LoVo (cell line): ENCODE results near the gene CTNNA3.

Experiments used
- DNase-seq: peaks from one replicate; pipeline ENCODE4 v3.0.0-alpha.2; 2016; ENCODE audit warnings: low spot score

Gene CTNNA3

GRCh38 chr10:66860376-66860945 is 835.5 kb downstream of the CTNNA3 start:
- DNase-seq = no peak

GRCh38 chr10:66852811-66853210 is 843.2 kb downstream of the CTNNA3 start:
- no peak for DNase-seq

GRCh38 chr10:66848856-66849255 is 847.1 kb downstream of the CTNNA3 start:
- no peak for DNase-seq

DNA sequence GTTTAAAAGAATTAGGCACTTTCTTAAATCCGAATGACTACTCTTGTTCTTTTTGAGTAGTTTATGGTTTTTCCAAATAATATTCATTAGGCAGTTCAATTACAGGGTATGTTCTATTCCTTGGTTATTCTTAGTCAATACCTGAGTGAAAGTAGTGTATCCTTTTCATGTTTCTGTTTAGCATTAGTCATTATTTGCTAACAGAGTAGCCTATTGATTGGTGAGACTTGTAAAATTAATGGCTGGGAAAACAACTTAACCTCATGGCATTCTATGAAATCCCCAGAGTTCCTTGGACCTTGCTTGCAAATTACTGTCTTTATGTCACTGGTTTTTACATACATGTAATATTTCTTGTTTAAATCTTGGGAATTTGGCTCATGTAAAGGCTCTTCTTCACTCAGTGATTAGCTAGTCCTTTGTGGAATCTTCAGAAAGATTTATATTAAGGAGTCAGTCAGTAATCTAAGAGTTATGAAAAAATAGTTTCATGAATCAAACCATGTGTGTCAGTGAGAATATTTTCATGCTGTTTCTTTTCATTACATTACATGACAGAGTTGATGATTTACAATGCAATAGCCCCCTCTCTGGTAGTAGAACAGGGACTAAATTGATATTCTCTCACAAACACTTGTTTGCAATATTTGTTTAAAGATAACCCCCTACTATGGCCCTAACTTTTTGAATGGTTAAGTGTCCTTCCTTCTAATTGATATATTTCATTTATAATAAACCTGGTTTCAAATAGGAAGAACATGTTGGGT is 851.6 kb downstream of the CTNNA3 start:
- DNase-seq = no peak

- DNase-seq = no peak
These were observed 852.6 kb downstream of the CTNNA3 start for GRCh38 chr10:66843396-66843795.

- no peak for DNase-seq
These were observed 853.1 kb downstream of the CTNNA3 start for GRCh38 chr10:66842867-66843266.

GRCh38 chr10:66842371-66842770 is 853.6 kb downstream of the CTNNA3 start:
- DNase-seq = no peak

GRCh38 chr10:66838656-66839055 is 857.3 kb downstream of the CTNNA3 start:
- no peak for DNase-seq

DNA sequence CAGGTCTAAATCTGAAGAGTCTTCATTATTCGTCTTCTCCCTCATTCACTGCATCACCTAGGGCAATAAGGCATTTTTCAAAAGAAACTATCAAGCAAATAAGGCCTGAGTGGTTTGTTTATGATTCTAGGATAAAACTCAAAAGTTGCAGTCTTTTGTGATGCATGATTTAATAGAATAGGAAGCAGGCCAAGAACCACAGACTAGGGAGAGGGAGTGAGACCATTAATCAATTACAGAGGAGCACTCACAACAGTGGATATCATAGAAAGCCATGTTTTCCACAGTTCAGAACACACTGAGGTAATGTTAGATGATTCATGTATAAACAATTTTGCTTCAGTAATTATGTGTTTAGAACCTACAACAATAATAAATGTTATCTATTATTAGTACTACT is 858.0 kb downstream of the CTNNA3 start:
- no peak for DNase-seq

GRCh38 chr10:66837335-66837734 is 858.7 kb downstream of the CTNNA3 start:
- DNase-seq = no peak

- DNase-seq = no peak
These were observed 859.2 kb downstream of the CTNNA3 start for GRCh38 chr10:66836771-66837170.

- DNase-seq = no peak
These were observed 859.9 kb downstream of the CTNNA3 start for GRCh38 chr10:66836057-66836456.

GRCh38 chr10:66835400-66835799 is 860.6 kb downstream of the CTNNA3 start:
- DNase-seq = no peak

DNA sequence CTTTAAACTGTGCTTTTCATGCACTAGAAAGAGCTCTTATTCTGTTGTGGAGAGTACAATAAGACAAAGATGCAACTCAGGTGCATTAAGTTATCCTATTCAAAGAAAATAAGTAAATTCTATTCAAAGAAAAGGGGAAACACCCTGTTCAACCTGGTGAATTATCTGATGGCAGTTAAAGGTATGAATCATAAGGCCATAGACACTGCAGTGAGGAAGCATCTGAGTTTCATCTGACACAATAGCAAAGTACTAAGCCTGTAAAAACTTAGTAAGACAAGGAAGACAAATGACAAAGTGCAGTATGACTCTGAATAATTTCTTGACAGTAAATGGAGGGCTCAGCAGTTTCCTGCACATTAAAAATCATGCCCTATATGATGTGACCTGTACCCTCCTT is 861.2 kb downstream of the CTNNA3 start:
- DNase-seq = no peak

- DNase-seq = no peak
These were observed 862.1 kb downstream of the CTNNA3 start for GRCh38 chr10:66833861-66834260.

DNA sequence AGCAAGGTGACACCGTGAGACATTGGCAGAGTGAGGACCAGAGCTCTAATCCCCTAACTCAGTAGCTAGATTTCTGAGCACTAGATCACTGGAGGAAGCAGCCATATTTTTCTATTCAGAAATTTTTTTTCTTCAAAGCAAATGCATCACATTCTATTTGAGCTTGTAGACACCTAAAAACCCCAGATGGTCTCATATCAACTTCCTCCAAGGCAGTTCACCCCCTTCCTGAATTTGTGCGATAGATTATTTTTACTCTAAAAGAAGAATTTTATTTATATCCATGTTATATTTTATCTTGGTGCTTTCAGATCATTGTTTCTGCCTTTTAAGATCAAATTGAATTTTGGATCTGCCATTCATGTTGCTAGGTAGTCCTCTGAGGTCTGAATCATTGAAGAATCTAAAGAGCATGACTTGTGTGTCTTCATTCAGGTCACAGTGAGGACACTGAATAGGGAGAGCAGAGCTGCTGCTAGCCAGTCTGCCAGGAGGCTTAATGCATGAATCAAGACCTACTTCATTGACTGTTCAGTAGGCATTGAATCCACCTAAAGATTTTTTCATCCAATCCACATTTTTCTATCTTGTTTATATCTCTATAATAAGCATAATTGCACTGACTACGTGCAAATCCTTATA is 863.1 kb downstream of the CTNNA3 start:
- DNase-seq = no peak

- DNase-seq = peak; percentile 11
These were observed 867.0 kb downstream of the CTNNA3 start for GRCh38 chr10:66828957-66829356.

DNA sequence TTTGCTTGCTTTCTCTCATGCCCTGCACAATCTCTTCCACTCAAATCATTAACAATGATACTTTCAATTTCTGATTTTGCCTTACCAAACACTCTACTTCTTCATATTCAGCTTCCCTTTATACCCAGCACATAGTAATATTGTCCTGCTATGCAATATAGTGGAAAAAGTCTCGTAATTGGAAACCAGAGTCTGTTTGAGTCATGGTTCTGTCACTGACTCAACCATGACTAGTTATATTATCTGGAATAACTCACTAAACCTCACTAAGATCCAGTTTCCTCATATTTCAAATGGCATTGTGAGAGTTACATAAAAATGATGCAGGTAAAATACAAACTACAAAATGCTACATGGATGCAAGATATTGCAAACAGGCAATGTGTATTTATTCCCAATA is 868.6 kb downstream of the CTNNA3 start:
- DNase-seq = no peak

- no peak for DNase-seq
These were observed 872.7 kb downstream of the CTNNA3 start for GRCh38 chr10:66823301-66823700.

GRCh38 chr10:66822801-66823200 is 873.2 kb downstream of the CTNNA3 start:
- DNase-seq = no peak

DNA sequence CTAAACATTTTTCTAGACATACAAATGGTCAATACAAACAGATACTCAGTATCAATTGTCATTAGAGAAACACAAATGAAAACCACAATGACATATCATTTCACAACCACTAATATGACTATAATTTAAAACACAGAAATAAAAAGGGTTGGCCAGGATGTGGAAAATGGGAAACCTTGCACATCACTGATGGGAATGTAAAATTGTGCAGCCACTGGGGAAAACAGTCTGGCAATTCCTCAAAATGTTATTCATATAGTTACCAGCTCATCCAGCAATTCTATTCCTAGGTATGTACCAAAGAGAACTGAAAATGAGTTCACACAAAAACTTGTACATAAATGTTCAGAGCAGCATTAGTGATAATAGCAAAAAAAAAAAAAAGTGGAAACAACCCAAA is 876.3 kb downstream of the CTNNA3 start:
- no peak for DNase-seq

DNA sequence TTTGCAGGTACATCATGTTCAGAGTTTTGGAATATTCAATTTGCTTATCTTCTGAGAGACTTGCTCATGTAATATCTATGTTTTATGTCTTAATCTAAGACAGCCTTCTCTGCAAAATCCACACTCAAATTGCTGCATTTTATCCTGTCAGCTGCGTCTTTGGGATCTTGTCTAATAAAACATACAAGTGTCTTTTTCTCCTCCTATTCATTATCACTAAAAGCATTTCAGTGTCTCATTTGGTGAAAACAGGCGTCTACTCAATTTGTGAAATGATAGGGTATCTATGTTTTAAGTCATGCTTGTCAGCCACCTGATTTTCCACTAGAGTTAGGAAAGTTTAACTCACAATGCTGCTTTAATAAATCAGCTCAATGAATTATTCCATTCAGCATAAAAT is 882.9 kb downstream of the CTNNA3 start:
- DNase-seq = no peak

GRCh38 chr10:66811211-66811610 is 884.8 kb downstream of the CTNNA3 start:
- DNase-seq = no peak

DNA sequence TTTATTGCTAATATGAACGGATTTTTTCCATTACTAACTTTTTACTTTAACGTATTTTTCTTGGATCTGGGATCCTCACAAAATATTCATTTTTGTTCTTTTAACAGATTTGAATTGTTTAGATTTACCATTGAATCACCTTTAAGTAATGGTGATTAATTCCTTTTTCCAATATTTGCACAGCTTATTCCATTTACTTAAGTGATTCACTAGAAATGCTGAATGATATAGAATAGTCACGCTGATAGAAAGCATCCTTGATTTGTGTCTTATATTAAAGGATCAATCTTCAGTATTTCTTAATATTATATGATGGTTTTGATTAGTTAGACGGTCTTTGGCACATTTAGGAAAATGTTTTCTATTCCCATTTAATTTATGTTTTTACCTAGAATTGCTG is 886.6 kb downstream of the CTNNA3 start:
- no peak for DNase-seq
